Astrocyte of the spinal cord (primary cell): Measurements from ENCODE around the gene TREX2.

Experiments
- DNase-seq: peaks from one replicate; pipeline ENCODE4 v3.0.0; 2011; ENCODE audit warnings: low read depth, low spot score
- H3K4me3 ChIP-seq: 2 replicates; pipeline ENCODE4 v1.5.1; 2011; ENCODE audit warnings: low read depth, mild to moderate bottlenecking, low read length, moderate library complexity
- in situ Hi-C: cut with HindIII; loops from 2 replicates; pipeline ENCODE4 v1.10.0; 2017; ENCODE audit warnings: low sequenced_read_pairs
- TF ChIP-seq, protein P1 (sequence below): IDR thresholded peaks from 2 replicates; pipeline ENCODE4 v1.5.1; 2012; ENCODE audit warnings: low read depth, mild to moderate bottlenecking, low read length, inconsistent platforms

TREX2 gene

GRCh38 chrX:153433781-153434285 lies 12.0 kb downstream of the TREX2 start:
- no peak for DNase-seq
- in situ Hi-C loops, result no loop called here
- no peak overlapping the region for H3K4me3 ChIP-seq
- TF ChIP-seq, protein P1, sequence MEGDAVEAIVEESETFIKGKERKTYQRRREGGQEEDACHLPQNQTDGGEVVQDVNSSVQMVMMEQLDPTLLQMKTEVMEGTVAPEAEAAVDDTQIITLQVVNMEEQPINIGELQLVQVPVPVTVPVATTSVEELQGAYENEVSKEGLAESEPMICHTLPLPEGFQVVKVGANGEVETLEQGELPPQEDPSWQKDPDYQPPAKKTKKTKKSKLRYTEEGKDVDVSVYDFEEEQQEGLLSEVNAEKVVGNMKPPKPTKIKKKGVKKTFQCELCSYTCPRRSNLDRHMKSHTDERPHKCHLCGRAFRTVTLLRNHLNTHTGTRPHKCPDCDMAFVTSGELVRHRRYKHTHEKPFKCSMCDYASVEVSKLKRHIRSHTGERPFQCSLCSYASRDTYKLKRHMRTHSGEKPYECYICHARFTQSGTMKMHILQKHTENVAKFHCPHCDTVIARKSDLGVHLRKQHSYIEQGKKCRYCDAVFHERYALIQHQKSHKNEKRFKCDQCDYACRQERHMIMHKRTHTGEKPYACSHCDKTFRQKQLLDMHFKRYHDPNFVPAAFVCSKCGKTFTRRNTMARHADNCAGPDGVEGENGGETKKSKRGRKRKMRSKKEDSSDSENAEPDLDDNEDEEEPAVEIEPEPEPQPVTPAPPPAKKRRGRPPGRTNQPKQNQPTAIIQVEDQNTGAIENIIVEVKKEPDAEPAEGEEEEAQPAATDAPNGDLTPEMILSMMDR, result no peak

GRCh38 chrX:153433161-153433680 lies 12.6 kb downstream of the TREX2 start:
- in situ Hi-C loops, result no loop called here

GRCh38 chrX:153430796-153431195 lies 15.1 kb downstream of the TREX2 start:
- TF ChIP-seq, protein P1, result no peak
- in situ Hi-C loops, result no loop called here
- no peak for DNase-seq
- no peak overlapping the region for H3K4me3 ChIP-seq

More at GRCh38 chrX:153433161-153433680, 12.6 kb downstream of the TREX2 start:
- H3K4me3 ChIP-seq, result no peak overlapping the region
- TF ChIP-seq, protein P1, result no peak
- DNase-seq, result no peak

- TF ChIP-seq, protein P1, result no peak
- no peak for DNase-seq
- no peak overlapping the region for H3K4me3 ChIP-seq
- in situ Hi-C loops, result no loop called here
These were observed 19.7 kb downstream of the TREX2 start for GRCh38 chrX:153426204-153426603.

DNA sequence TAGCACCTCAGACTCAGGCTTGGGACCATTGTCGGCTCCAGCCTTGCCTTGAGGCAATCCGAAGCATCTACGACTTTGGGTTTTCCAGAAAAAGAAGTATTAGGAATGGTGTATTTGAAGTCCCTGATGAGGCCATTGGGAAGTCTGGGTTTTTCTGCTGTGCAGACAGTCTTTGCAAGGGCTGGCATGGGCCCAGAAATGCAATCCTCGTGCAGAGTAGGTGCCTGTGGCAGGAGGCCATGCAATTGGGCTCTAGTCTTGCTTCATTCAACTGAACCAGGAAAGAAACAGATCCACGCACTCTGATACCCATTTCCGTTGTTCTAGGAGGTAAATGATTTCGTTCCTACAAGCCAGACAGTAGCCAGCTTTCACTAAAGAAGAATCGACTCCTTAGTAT lies 22.2 kb downstream of the TREX2 start:
- no peak for DNase-seq
- TF ChIP-seq, protein P1, result no peak
- no peak overlapping the region for H3K4me3 ChIP-seq
- in situ Hi-C loops, result no loop called here

GRCh38 chrX:153421856-153422255 lies 24.0 kb downstream of the TREX2 start:
- in situ Hi-C loops, result no loop called here
- no peak for DNase-seq
- TF ChIP-seq, protein P1, result no peak
- no peak overlapping the region for H3K4me3 ChIP-seq
